LHCN-M2 (cell line): ENCODE results near the gene OR52B6. TPM values are rescaled to one million over a fixed set of nuclear protein-coding genes. Genes with fewer than 3 reads are reported as not detected.
"Not testable (repeated sequence)": the region's sequence is repeated elsewhere in the genome, so short reads cannot be mapped to it uniquely, and the experiment has no call there.

Experiments
- DNase-seq: peaks from one replicate; pipeline ENCODE4 v3.0.0-alpha.2; 2012; ENCODE audit warnings: low read depth
- polyA plus RNA-seq: library from polyadenylated mRNA; unstranded; fragments of >200 nt; gene quantifications from one replicate; pipeline ENCODE4 v1.2.1, GENCODE V29; 2012; ENCODE audit warnings: missing spikeins
- total RNA-seq: library from RNA; depleted of rRNA; stranded (reverse); fragments of >200 nt; gene quantifications from 2 replicates; pipeline ENCODE4 v1.2.3, GENCODE V29; 2014; rRNA removed

OR52B6 gene, protein sequence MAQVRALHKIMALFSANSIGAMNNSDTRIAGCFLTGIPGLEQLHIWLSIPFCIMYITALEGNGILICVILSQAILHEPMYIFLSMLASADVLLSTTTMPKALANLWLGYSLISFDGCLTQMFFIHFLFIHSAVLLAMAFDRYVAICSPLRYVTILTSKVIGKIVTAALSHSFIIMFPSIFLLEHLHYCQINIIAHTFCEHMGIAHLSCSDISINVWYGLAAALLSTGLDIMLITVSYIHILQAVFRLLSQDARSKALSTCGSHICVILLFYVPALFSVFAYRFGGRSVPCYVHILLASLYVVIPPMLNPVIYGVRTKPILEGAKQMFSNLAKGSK
- total RNA-seq, result not detected in 2 replicates
- polyA plus RNA-seq, result not detected

DNA sequence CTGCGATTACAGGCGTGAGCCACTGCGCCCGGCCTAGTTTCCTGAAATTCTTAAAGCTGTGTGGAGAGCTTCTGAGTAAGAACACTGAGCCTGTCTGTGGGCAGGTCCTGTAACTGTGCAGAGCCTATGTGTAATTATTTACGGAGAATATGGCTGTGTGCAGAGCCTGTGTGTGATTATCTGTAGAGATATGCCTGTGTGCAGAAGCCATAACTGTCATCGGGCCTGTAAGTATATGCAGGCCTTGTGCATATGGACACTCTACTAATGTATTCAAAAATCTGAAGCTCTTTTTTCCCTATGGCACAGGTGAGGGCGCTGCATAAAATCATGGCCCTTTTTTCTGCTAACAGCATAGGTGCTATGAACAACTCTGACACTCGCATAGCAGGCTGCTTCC, at the start of gene OR52B6:
TSS of gene OR52B6 (plus strand) at position 301 of the 400 bp plus-strand sequence. CDS start at position 301, 0 bp downstream.
- DNase-seq, result no peak

DNA sequence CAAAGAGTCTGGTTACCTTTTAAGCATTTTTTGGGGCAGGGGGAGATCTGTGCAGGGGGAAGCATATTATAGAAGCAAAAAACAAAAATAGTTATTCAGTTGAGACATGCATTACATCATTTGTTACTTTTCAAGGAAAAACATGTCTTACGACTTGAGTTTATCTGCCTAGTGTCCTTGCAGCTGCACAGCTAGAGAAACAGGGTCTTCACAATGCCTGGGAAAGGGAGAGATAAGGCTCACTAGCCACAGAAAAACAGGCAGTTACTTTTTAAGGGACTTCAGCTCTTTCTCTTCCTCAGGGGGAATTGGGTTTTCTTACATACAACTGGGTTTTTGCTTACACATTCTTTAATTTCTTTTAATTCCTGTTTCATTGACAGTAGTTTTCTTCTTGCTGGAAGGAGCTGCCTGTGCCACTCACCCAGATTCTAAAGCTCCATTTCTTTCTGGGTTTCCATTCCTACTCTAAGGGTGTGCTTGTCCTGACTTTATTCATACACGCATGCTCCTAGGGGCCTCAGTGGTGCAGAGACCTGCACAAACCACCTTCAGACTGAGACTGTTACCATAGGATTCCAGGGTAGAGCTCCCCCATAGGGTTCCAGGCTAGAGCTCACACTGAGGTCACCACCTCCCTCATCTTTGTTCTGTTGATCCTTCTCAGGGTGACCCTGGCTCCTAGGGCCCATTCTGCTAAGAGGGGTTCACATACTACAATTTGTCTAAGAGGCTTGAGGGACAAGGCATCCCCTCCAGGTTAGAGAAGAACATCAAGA, 49.4 kb upstream of the OR52B6 start:
- DNase-seq, result no peak

- DNase-seq, result no peak
Observed at GRCh38 chr11:5534046-5534445, 46.6 kb upstream of the OR52B6 start.

DNA sequence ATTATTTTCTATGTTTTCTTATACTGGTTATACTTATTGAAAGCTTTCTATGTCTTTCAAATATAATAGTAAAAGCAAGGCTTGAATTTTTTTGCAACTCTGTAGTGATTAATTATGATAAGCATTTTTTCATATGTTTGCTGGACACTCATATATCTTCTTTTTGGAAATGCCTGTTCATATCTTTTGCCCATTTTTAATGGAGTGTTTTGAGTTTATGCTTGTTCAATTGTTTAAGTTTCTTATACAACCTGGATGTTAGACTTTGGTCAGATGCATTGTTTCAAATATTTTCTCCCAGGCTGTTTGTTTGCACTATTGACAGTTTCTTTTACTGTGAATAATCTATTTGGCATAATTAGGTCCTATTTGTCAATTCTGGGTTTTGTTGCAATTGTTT, 44.2 kb upstream of the OR52B6 start:
- DNase-seq, result no peak

DNA sequence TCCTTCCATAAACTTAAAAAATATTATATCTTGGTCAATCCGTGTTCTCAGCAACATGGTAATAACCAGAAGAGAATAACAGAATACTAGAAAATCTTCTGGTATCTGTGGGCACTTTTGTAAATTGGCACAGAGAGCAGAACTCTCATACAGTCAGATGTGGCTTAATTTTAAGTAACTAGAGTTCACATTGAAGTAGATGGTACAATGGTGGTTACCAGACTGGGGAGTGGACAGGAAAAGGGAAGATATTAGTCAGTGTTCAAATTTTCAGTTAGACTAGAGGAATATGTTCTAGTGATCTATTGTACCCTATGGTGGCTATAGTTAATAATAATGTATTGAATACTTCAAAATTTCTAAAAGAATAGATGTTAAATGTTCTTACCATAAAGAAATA, 39.2 kb upstream of the OR52B6 start:
- DNase-seq, result no peak

DNA sequence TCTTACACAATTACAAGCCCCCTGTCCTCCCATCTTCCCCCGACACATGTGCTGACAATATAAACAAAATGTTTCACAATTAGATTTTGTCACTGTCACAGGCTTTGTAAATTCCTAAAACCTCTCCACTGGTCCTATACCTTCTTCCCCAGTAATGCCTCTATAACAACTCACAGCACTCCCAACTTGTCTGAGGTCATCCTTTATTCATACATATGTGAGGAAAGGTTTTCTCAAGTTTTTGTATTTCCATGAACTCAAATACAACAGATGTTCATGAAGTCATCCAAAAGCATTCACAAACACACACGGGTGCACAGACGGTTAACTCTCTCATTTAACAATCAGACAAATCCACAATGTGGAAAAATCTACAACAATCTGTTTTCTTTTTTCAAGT, 34.2 kb upstream of the OR52B6 start:
- DNase-seq, result peak; percentile 10

GRCh38 chr11:5547982-5548381, 32.7 kb upstream of the OR52B6 start:
- no peak for DNase-seq

- no peak for DNase-seq
Observed at GRCh38 chr11:5548440-5548839, 32.2 kb upstream of the OR52B6 start, which contains the start of gene OR52H1. Gene OR52H1 (minus strand): TSS chr11:5548540. CDS start chr11:5545505, 3,035 bp downstream.

- peak; percentile 76 for DNase-seq
Observed at GRCh38 chr11:5550440-5551095, 30.1 kb upstream of the OR52B6 start.

DNA sequence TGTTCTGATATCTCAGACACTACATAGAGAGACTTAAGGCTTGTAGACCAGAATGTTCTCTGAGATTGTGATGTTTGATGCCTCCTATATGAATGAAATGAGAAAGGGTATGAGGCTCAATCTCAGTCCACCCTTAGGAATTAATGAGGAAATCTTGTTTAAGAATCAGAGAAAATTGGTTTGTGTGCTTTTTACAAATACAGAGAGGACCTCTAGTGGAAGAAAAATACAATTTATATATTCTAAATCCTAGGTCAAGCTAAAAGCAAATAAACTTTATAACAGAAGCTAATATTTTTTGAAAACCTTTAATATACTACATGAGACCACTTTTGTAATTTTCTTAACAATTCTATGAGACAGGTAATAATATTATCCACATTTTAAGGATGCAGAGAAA, 27.3 kb upstream of the OR52B6 start:
- peak; percentile 5 for DNase-seq

DNA sequence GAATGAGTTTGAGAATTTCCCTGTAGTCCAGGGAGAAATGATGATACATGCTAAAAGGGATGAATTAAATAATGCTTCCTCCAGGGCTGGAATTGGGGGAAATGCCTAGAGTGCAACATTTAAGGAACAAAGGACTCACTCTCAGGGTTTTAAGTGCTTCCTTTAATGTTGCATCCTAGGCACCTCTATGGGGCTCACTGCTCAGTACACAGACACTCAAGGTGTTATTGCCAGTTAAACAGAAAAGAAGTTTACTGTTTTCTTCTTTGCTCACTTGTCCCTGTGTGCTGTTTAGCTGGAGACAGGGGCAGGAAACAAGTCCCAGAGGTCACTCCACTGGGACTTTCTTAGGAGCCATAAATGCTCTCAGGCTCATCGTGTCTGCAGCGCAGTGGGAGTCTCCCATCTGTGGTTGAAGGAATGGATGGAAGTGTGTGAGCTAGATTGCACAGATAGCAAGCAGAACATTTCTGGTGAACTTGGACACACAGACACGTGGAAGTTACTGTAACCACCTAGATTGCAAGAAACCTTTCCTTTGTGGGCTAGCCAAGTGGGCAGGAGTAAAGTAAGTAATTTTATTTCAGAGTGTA, 24.0 kb upstream of the OR52B6 start:
- no peak for DNase-seq

DNA sequence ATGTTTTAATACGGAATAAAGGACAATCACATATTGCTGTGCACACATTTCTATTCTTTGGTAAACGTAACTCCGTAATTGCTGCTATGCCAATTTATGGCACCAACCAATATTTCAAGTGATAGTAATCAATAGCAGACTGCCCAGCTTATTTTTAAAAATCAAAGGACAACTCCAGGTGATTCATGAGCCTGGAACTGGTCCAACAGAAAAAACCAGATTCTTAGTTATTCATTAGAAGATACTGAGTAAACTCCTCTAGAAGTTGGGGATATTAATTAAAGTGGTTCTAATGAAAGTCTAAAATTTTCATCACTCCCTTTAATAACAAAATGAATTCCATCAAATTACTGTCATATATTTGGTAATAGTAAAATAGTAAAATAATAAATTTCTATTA, 22.9 kb upstream of the OR52B6 start:
- DNase-seq, result no peak

- DNase-seq, result peak; percentile 2
Observed at GRCh38 chr11:5564259-5565019, 16.2 kb upstream of the OR52B6 start.

DNA sequence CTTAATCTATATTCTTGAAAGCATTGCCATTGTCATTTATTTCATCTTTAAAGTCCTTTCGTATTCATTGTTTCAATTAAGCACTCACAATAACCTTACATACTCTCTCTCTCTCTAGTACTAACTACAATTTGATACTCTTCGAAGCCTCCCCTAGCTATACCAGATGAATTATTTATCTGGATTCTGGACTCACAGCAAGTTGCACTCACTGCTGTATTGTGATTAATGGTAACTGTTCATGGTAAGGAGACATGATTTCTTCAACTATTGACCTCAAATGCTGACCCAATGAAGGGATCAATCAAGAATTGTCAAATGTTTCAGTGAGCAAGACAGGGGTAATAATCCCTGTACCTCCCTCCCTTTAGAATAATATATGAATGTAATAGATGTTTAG, 6.0 kb upstream of the OR52B6 start:
- DNase-seq, result no peak

- DNase-seq, result no peak
Observed at GRCh38 chr11:5575152-5575551, 5.5 kb upstream of the OR52B6 start.

GRCh38 chr11:5577101-5577500, 3.6 kb upstream of the OR52B6 start:
- no peak for DNase-seq

- DNase-seq, result no peak
Observed at GRCh38 chr11:5581014-5581413, 337 bp downstream of the OR52B6 start.

DNA sequence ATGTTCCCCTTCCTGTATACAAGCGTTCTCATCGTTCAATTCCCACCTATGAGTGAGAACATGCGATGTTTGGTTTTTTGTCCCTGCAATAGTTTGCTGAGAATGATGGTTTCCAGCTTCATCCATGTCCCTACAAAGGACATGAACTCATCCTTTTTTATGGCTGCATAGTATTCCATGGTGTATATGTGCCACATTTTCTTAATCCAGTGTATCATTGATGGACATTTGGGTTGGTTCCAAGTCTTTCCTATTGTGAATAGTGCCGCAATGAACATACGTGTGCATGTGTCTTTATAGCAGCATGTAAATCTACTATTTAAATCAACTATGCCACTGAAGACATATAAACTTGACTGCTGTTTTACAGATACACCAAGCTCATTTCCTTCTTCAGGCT, 3.8 kb downstream of the OR52B6 start:
- DNase-seq, result not testable (repeated sequence)

GRCh38 chr11:5589906-5590305, 9.2 kb downstream of the OR52B6 start:
- DNase-seq, result not testable (repeated sequence)

DNA sequence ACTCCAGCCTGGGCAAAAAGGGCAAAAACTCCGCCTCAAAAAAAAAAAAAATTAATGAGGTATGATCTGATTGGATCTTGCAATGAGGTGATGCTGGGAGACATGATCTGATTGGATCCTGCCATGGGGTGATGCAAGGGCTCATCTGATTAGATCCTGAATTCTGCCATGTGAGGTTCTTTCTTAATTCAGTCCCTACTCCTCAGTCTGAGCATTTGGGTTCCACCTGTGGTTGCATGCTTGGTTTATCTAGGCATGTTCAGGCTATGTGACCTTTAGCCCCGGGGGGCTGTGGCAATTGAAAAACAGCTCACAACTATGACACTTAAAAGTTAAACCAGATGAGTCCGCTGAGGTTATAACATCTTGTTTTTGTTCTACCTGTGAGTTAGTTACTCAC, 10.9 kb downstream of the OR52B6 start:
- DNase-seq, result no peak

GRCh38 chr11:5592615-5593014, 11.9 kb downstream of the OR52B6 start:
- DNase-seq, result no peak
